Osteocyte (in vitro differentiated cells): ENCODE results near the gene LTV1. TPM values are rescaled to one million over a fixed set of nuclear protein-coding genes. Genes with fewer than 3 reads are reported as not detected.

Experiments used
- DNase-seq: peaks from one replicate; pipeline ENCODE4 v3.0.0; 2021; ENCODE audit warnings: mixed read lengths; ENCODE audit not compliant: unreplicated experiment; ENCODE audit errors: extremely low spot score
- H3K27ac Mint-ChIP-seq: one replicate; pipeline ENCODE4 v1.8.0; 2021; ENCODE audit warnings: mild to moderate bottlenecking, mixed read lengths; ENCODE audit not compliant: unreplicated experiment
- H3K27me3 Mint-ChIP-seq: one replicate; pipeline ENCODE4 v1.8.0; 2021; ENCODE audit warnings: mixed read lengths; ENCODE audit not compliant: unreplicated experiment
- H3K36me3 Mint-ChIP-seq: one replicate; pipeline ENCODE4 v1.8.0; 2021; ENCODE audit warnings: mixed read lengths; ENCODE audit not compliant: unreplicated experiment
- H3K4me1 Mint-ChIP-seq: one replicate; pipeline ENCODE4 v1.8.0; 2021; ENCODE audit warnings: mixed read lengths; ENCODE audit not compliant: unreplicated experiment
- H3K4me3 Mint-ChIP-seq: one replicate; pipeline ENCODE4 v1.8.0; 2021; ENCODE audit warnings: mild to moderate bottlenecking, moderate library complexity, mixed read lengths; ENCODE audit not compliant: unreplicated experiment
- H3K9me3 Mint-ChIP-seq: one replicate; pipeline ENCODE4 v1.8.0; 2021; ENCODE audit warnings: mixed read lengths; ENCODE audit not compliant: unreplicated experiment
- total RNA-seq: library from RNA; stranded (reverse); gene quantifications from 2 replicates; pipeline ENCODE4 v1.2.1, GENCODE V29; 2021
- TF ChIP-seq, protein P1 (sequence below): fragments of 200-600 bp; sonication (generic); IDR thresholded peaks from 2 replicates; pipeline ENCODE4 v1.5.0; 2021; ENCODE audit warnings: antibody characterized with exemption, mild to moderate bottlenecking, moderate library complexity

Gene LTV1
- total RNA-seq, 1 donor from 2014 or later = 20.3 TPM

- Mint-ChIP-seq H3K27ac (peak overlapping the region; percentile 90), H3K9me3 (peaks cover 7% of the 10 kb centered on the region), H3K4me1 (peaks cover 47% of the 10 kb centered on the region), H3K27me3 (no peaks in the 10 kb centered on the region), H3K36me3 (peaks cover 66% of the 10 kb centered on the region), H3K4me3 (no peak overlapping the region)
- no peak for DNase-seq
- TF ChIP-seq, protein P1, sequence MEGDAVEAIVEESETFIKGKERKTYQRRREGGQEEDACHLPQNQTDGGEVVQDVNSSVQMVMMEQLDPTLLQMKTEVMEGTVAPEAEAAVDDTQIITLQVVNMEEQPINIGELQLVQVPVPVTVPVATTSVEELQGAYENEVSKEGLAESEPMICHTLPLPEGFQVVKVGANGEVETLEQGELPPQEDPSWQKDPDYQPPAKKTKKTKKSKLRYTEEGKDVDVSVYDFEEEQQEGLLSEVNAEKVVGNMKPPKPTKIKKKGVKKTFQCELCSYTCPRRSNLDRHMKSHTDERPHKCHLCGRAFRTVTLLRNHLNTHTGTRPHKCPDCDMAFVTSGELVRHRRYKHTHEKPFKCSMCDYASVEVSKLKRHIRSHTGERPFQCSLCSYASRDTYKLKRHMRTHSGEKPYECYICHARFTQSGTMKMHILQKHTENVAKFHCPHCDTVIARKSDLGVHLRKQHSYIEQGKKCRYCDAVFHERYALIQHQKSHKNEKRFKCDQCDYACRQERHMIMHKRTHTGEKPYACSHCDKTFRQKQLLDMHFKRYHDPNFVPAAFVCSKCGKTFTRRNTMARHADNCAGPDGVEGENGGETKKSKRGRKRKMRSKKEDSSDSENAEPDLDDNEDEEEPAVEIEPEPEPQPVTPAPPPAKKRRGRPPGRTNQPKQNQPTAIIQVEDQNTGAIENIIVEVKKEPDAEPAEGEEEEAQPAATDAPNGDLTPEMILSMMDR = no peak
Measured at GRCh38 chr6:143804835-143805239, 38.3 kb upstream of the LTV1 start.

DNA sequence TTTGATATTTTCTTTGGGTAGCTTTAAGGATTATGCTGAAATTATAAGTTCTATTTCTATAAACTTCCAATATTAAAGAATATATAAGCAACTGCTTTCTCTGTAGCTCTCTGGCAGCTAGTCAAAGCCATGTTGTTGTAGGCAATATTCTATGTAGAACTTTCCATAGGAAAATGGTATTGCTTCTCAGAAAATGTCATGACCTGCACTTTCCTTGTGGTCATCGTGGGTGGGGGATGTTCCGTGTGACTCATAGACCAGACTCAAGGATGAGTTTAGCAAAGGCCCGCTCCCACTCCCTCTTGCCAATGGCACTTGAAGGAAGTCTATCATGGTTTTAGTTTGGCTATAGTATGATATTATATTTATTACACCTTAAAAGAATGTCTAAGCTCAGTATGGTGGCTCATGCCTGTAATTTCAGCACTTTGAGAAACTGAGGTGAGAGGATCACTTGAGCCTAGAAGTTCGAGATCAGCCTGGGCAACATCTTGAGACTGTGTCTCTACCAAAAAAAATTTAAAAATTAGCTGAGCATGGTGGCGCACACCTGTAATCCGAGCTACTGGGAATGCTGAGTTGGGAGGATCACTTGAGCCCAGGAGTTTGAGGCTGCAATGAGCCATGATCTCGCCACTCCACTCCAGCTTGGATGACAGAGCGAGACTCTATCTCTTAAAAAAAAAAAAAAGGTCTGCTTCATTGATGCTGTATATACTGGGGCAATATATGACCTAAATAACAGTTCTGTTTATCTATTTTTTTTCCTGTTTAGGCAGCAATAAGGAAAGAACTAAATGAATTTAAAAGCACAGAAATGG is 36.6 kb upstream of the LTV1 start:
- no peaks in the 10 kb centered on the region for H3K27me3 Mint-ChIP-seq
- no peak for DNase-seq
- H3K36me3 Mint-ChIP-seq = peaks cover 53% of the 10 kb centered on the region
- TF ChIP-seq, protein P1 = no peak
- H3K4me1 Mint-ChIP-seq = peaks cover 47% of the 10 kb centered on the region
- no peak overlapping the region for H3K4me3 Mint-ChIP-seq
- peak overlapping the region; percentile 90 for H3K27ac Mint-ChIP-seq
- H3K9me3 Mint-ChIP-seq = no peaks in the 10 kb centered on the region

GRCh38 chr6:143807103-143807772 is 35.9 kb upstream of the LTV1 start:
- H3K36me3 Mint-ChIP-seq = peaks cover 48% of the 10 kb centered on the region
- TF ChIP-seq, protein P1 = no peak
- H3K4me1 Mint-ChIP-seq = peaks cover 47% of the 10 kb centered on the region
- H3K9me3 Mint-ChIP-seq = no peaks in the 10 kb centered on the region
- no peak overlapping the region for H3K4me3 Mint-ChIP-seq
- peak overlapping the region; percentile 90 for H3K27ac Mint-ChIP-seq
- DNase-seq = no peak
- H3K27me3 Mint-ChIP-seq = no peaks in the 10 kb centered on the region

DNA sequence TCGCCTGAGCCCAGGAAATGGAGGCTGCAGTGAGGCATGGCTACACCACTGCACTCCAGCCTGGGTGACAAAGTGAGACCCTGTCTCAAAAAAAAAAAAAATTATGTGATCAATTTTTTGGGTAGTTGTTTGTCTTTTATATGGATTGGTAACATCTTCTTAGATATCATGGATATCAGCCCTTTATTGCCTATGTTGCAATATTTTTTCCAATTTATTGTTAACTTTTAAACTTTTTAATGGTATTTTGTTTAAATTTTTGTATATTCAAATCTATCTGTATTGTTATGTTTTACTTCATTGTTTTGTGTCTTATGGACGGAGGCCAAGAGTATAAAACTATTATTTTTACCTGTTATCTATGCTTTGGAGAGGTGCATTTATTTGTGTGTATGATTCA is 32.4 kb upstream of the LTV1 start:
- H3K9me3 Mint-ChIP-seq = no peaks in the 10 kb centered on the region
- TF ChIP-seq, protein P1 = no peak
- peaks cover 23% of the 10 kb centered on the region for H3K4me1 Mint-ChIP-seq
- no peak overlapping the region for H3K27ac Mint-ChIP-seq
- H3K36me3 Mint-ChIP-seq = peaks cover 51% of the 10 kb centered on the region
- DNase-seq = no peak
- no peak overlapping the region for H3K4me3 Mint-ChIP-seq
- H3K27me3 Mint-ChIP-seq = no peaks in the 10 kb centered on the region

- H3K27me3 Mint-ChIP-seq = no peaks in the 10 kb centered on the region
- peaks cover 16% of the 10 kb centered on the region for H3K4me1 Mint-ChIP-seq
- H3K9me3 Mint-ChIP-seq = no peaks in the 10 kb centered on the region
- TF ChIP-seq, protein P1 = no peak
- peaks cover 57% of the 10 kb centered on the region for H3K36me3 Mint-ChIP-seq
- DNase-seq = no peak
- H3K27ac Mint-ChIP-seq = no peak overlapping the region
- H3K4me3 Mint-ChIP-seq = no peak overlapping the region
Measured at GRCh38 chr6:143811501-143812157, 31.5 kb upstream of the LTV1 start.
